ENCODE data around the gene TBXAS1. TPM values are rescaled to one million over a fixed set of nuclear protein-coding genes. Genes with fewer than 3 reads are reported as not detected.

TBXAS1 gene
- total RNA-seq, 4 donors from 2014 or later: 9.0 to 22.2 (median 14.6) TPM

DNA sequence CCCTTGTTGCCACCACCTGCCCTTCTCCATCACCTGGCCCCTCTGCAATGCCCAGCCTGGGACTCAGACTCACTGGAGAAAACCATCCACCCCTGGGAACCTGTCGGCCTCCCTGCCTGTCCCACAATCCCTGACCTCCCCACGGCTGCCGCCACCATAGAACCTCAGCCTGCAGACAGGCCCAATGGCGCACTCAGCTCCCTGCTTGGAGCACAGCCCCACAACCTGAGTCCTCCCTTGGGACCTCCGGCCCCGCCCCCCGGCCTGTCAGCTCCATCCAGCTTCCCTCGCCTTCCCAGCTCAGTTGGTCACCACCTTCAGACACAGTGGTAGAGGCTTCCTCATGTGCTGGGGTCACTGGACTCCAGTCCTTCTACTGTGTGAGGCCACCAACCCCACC, 192.5 kb downstream of the TBXAS1 start:
- intact Hi-C loops (cut with DNase I; ENCODE audit: low total_unique reads) (no loop called here), in situ Hi-C loops (cut with MboI; ENCODE audit: low pct_ligation_motif_present in 1 of 4, low pct_unique_long_range_greater_than_20kb in 1 of 4, low sequenced_read_pairs in 3 of 4) (no loop called here)
- H3K4me3 ChIP-seq: no peak overlapping the region
- 94% methylated on average over 8 of the region's 8 CpGs; no CpG with 5 or more reads in 1 of the 2 donors for WGBS, 2 donors (ENCODE audit: low coverage in 1 of 2)
- DNase-seq: no peak
- no peaks in the 10 kb centered on the region for H3K27me3 ChIP-seq
- no peaks in the 10 kb centered on the region for H3K9me3 ChIP-seq
- TF ChIP-seq, protein P1, sequence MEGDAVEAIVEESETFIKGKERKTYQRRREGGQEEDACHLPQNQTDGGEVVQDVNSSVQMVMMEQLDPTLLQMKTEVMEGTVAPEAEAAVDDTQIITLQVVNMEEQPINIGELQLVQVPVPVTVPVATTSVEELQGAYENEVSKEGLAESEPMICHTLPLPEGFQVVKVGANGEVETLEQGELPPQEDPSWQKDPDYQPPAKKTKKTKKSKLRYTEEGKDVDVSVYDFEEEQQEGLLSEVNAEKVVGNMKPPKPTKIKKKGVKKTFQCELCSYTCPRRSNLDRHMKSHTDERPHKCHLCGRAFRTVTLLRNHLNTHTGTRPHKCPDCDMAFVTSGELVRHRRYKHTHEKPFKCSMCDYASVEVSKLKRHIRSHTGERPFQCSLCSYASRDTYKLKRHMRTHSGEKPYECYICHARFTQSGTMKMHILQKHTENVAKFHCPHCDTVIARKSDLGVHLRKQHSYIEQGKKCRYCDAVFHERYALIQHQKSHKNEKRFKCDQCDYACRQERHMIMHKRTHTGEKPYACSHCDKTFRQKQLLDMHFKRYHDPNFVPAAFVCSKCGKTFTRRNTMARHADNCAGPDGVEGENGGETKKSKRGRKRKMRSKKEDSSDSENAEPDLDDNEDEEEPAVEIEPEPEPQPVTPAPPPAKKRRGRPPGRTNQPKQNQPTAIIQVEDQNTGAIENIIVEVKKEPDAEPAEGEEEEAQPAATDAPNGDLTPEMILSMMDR (IDR thresholded peaks at IDR 0.05): no peak
- peaks cover 0 to 11% (median 2%) of the 10 kb centered on the region in 4 donors for H3K36me3 ChIP-seq
- H3K27ac ChIP-seq: no peak overlapping the region
- H3K4me1 ChIP-seq: no peaks in the 10 kb centered on the region

- intact Hi-C loops (cut with DNase I; ENCODE audit: low total_unique reads): no loop called here
- TF ChIP-seq, protein P1 (IDR thresholded peaks at IDR 0.05): no peak
- TF ChIP-seq EP300 (IDR thresholded peaks at IDR 0.05; ENCODE audit: low read depth) (no peak), POLR2AphosphoS5 (IDR thresholded peaks at IDR 0.05) (no peak), POLR2A (IDR thresholded peaks at IDR 0.05) (no peak)
- WGBS, 2 donors (ENCODE audit: low coverage in 1 of 2): 87% methylated on average over 7 of the region's 7 CpGs; no CpG with 5 or more reads in 1 of the 2 donors
- in situ Hi-C loops (cut with MboI; ENCODE audit: low pct_ligation_motif_present in 1 of 4, low pct_unique_long_range_greater_than_20kb in 1 of 4, low sequenced_read_pairs in 3 of 4): no loop called here
- no peak for DNase-seq
- H3K4me1 ChIP-seq: no peaks in the 10 kb centered on the region
- H3K27ac ChIP-seq: no peak overlapping the region
- no peak overlapping the region for H3K4me3 ChIP-seq
- no peaks in the 10 kb centered on the region for H3K9me3 ChIP-seq
- no peaks in the 10 kb centered on the region for H3K27me3 ChIP-seq
- H3K36me3 ChIP-seq: peaks cover 0 to 11% (median 2%) of the 10 kb centered on the region in 4 donors
These were observed 193.6 kb downstream of the TBXAS1 start for GRCh38 chr7:140022582-140023211.

- Histone ChIP-seq H3K4me3 (no peak overlapping the region), H3K4me1 (no peaks in the 10 kb centered on the region), H3K27ac (no peak overlapping the region), H3K36me3 (peaks cover 0 to 11% (median 4%) of the 10 kb centered on the region in 4 donors), H3K27me3 (no peaks in the 10 kb centered on the region), H3K9me3 (no peaks in the 10 kb centered on the region)
- WGBS, 2 donors (ENCODE audit: low coverage in 1 of 2): 88 to 90% methylated on average over 3 to 6 of the region's 6 CpGs
- DNase-seq: no peak
- intact Hi-C loops (cut with DNase I; ENCODE audit: low total_unique reads) (no loop called here), in situ Hi-C loops (cut with MboI; ENCODE audit: low pct_ligation_motif_present in 1 of 4, low pct_unique_long_range_greater_than_20kb in 1 of 4, low sequenced_read_pairs in 3 of 4) (no loop called here)
- TF ChIP-seq POLR2A (IDR thresholded peaks at IDR 0.05) (no peak), POLR2AphosphoS5 (IDR thresholded peaks at IDR 0.05) (no peak), EP300 (IDR thresholded peaks at IDR 0.05; ENCODE audit: low read depth) (no peak)
- TF ChIP-seq, protein P1 (IDR thresholded peaks at IDR 0.05): no peak
These were observed 194.7 kb downstream of the TBXAS1 start for GRCh38 chr7:140023728-140024127.

- no peaks in the 10 kb centered on the region for H3K9me3 ChIP-seq
- peaks cover 0 to 11% (median 4%) of the 10 kb centered on the region in 4 donors for H3K36me3 ChIP-seq
- no peaks in the 10 kb centered on the region for H3K4me1 ChIP-seq
- no peaks in the 10 kb centered on the region for H3K27me3 ChIP-seq
- H3K27ac ChIP-seq: no peak overlapping the region
- WGBS, 2 donors (ENCODE audit: low coverage in 1 of 2): 92 to 100% methylated on average over 1 to 18 of the region's 18 CpGs
- TF ChIP-seq EP300 (IDR thresholded peaks at IDR 0.05; ENCODE audit: low read depth) (no peak), POLR2A (IDR thresholded peaks at IDR 0.05) (no peak), POLR2AphosphoS5 (IDR thresholded peaks at IDR 0.05) (no peak)
- TF ChIP-seq, protein P1 (IDR thresholded peaks at IDR 0.05): no peak
- DNase-seq: no peak
- intact Hi-C loops (cut with DNase I; ENCODE audit: low total_unique reads) (no loop called here), in situ Hi-C loops (cut with MboI; ENCODE audit: low pct_ligation_motif_present in 1 of 4, low pct_unique_long_range_greater_than_20kb in 1 of 4, low sequenced_read_pairs in 3 of 4) (no loop called here)
- no peak overlapping the region for H3K4me3 ChIP-seq
These were observed 195.5 kb downstream of the TBXAS1 start for GRCh38 chr7:140024585-140024984.

Measured in transverse colon (tissue), 4 donors.